Vagina (tissue), 2 donors: ENCODE measurements around the gene ZNF785. TPM values are rescaled to one million over a fixed set of nuclear protein-coding genes. Genes with fewer than 3 reads are reported as not detected.
"Not testable (repeated sequence)": the region's sequence is repeated elsewhere in the genome, so short reads cannot be mapped to it uniquely, and the experiment has no call there.

Experiments used
- DNase-seq, 2 donors: peaks; one replicate each; pipeline ENCODE4 v3.0.0-alpha.2; 2017; ENCODE audit errors: extremely low spot score in 2 of 2
- H3K27ac ChIP-seq: fragments of 200-600 bp; sonication (generic); one replicate; pipeline ENCODE4 v1.5.1; 2019
- H3K27me3 ChIP-seq: fragments of 200-600 bp; sonication (generic); one replicate; pipeline ENCODE4 v1.5.1; 2019
- H3K36me3 ChIP-seq, 2 donors: fragments of 200-600 bp; sonication (generic); one replicate each; pipeline ENCODE4 v1.5.1; 2017 to 2019
- H3K4me1 ChIP-seq: fragments of 200-600 bp; sonication (generic); one replicate; pipeline ENCODE4 v1.5.1; 2019
- H3K4me3 ChIP-seq, 2 donors: fragments of 200-600 bp; sonication (generic); 1 replicate in 1 of 2; 2 replicates in 1 of 2; pipeline ENCODE4 v1.5.1; 2016 to 2019
- H3K9me3 ChIP-seq: fragments of 200-600 bp; sonication (generic); one replicate; pipeline ENCODE4 v1.5.1; 2019
- CTCF ChIP-seq, 3 experiments: fragments of 450-650 bp in 2 of 3; fragments of 200-600 bp in 1 of 3; sonication (generic) in 1 of 3; IDR thresholded peaks; one replicate each; pipeline ENCODE4 v1.5.1; 2017 to 2019; ENCODE audit warnings: antibody characterized with exemption in 3 of 3, mild to moderate bottlenecking in 2 of 3, moderate library complexity in 2 of 3
- POLR2A ChIP-seq, 2 donors: fragments of 450-650 bp; IDR thresholded peaks; one replicate each; pipeline ENCODE4 v1.6.1; 2017; ENCODE audit warnings: antibody characterized with exemption in 2 of 2, mild to moderate bottlenecking in 2 of 2, moderate library complexity in 2 of 2
- POLR2AphosphoS5 ChIP-seq, 2 donors: sonication (generic); formaldehyde crosslinking; IDR thresholded peaks; one replicate each; pipeline ENCODE4 v1.9.0; 2017; ENCODE audit warnings: antibody characterized with exemption in 2 of 2, mild to moderate bottlenecking in 2 of 2, low read depth in 1 of 2; ENCODE audit not compliant: insufficient read depth in 1 of 2
- intact Hi-C: fragments of 100-400 bp; cut with DNase I; formaldehyde crosslinking; loops from one replicate; pipeline ENCODE4 v1.15.1; 2023
- total RNA-seq: library from RNA; depleted of rRNA; stranded (reverse); fragments of >200 nt; gene quantifications from one replicate; pipeline ENCODE4 v1.2.3, GENCODE V29; 2016

ZNF785 gene
- total RNA-seq, 1 donor from 2014 or later: 21.6 TPM

- intact Hi-C loops: no loop called here
- H3K27me3 ChIP-seq: no peaks in the 10 kb centered on the region
- TF ChIP-seq POLR2AphosphoS5 (IDR thresholded peaks at IDR 0.05; ENCODE audit: insufficient read depth in 1 of 2, low read depth in 1 of 2) (no peak), POLR2A (IDR thresholded peaks at IDR 0.05) (no peak), CTCF (IDR thresholded peaks at IDR 0.05) (no peak)
- no peaks in the 10 kb centered on the region for H3K36me3 ChIP-seq
- DNase-seq: no peak
- H3K4me3 ChIP-seq: no peak overlapping the region
- H3K4me1 ChIP-seq: peaks cover 5% of the 10 kb centered on the region
- H3K27ac ChIP-seq: no peak overlapping the region
- no peaks in the 10 kb centered on the region for H3K9me3 ChIP-seq
Observed at GRCh38 chr16:30548416-30549253, 36.9 kb downstream of the ZNF785 start.

- no peak overlapping the region for H3K4me3 ChIP-seq
- intact Hi-C loops: no loop called here
- DNase-seq: no peak
- no peaks in the 10 kb centered on the region for H3K4me1 ChIP-seq
- no peak overlapping the region for H3K27ac ChIP-seq
- no peaks in the 10 kb centered on the region for H3K27me3 ChIP-seq
- TF ChIP-seq CTCF (IDR thresholded peaks at IDR 0.05): no peak
- TF ChIP-seq POLR2AphosphoS5 (IDR thresholded peaks at IDR 0.05; ENCODE audit: insufficient read depth in 1 of 2, low read depth in 1 of 2): no peak
- H3K9me3 ChIP-seq: no peaks in the 10 kb centered on the region
- no peaks in the 10 kb centered on the region for H3K36me3 ChIP-seq
Observed at GRCh38 chr16:30546115-30546514, 39.4 kb downstream of the ZNF785 start.

- Histone ChIP-seq H3K4me3 (no peak overlapping the region), H3K4me1 (no peaks in the 10 kb centered on the region), H3K36me3 (no peaks in the 10 kb centered on the region), H3K27ac (no peak overlapping the region), H3K27me3 (no peaks in the 10 kb centered on the region), H3K9me3 (no peaks in the 10 kb centered on the region)
- intact Hi-C loops: no loop called here
- TF ChIP-seq POLR2AphosphoS5 (IDR thresholded peaks at IDR 0.05; ENCODE audit: insufficient read depth in 1 of 2, low read depth in 1 of 2) (no peak), CTCF (IDR thresholded peaks at IDR 0.05) (no peak), POLR2A (IDR thresholded peaks at IDR 0.05) (no peak)
- DNase-seq: no peak
Observed at GRCh38 chr16:30543067-30543466, 42.4 kb downstream of the ZNF785 start.

GRCh38 chr16:30541502-30542329 lies 43.8 kb downstream of the ZNF785 start:
- H3K27me3 ChIP-seq: no peaks in the 10 kb centered on the region
- TF ChIP-seq POLR2AphosphoS5 (IDR thresholded peaks at IDR 0.05; ENCODE audit: insufficient read depth in 1 of 2, low read depth in 1 of 2) (no peak), CTCF (IDR thresholded peaks at IDR 0.05) (no peak), POLR2A (IDR thresholded peaks at IDR 0.05) (no peak)
- no peaks in the 10 kb centered on the region for H3K9me3 ChIP-seq
- no peak overlapping the region for H3K27ac ChIP-seq
- H3K4me3 ChIP-seq: no peak overlapping the region
- H3K36me3 ChIP-seq: no peaks in the 10 kb centered on the region
- no peak for DNase-seq
- no peaks in the 10 kb centered on the region for H3K4me1 ChIP-seq
- intact Hi-C loops: no loop called here

GRCh38 chr16:30540916-30541464 lies 44.5 kb downstream of the ZNF785 start:
- H3K27ac ChIP-seq, intact Hi-C loops, H3K4me3 ChIP-seq: not testable (repeated sequence)

GRCh38 chr16:30539986-30540526 lies 45.4 kb downstream of the ZNF785 start:
- not testable (repeated sequence) for H3K9me3 ChIP-seq, H3K27ac ChIP-seq, H3K27me3 ChIP-seq, H3K4me3 ChIP-seq, H3K36me3 ChIP-seq, DNase-seq
- H3K4me1 ChIP-seq: peaks cover 14% of the 10 kb centered on the region
- intact Hi-C loops: loop anchor here (5.0 to 10.0 kb wide), 3 partner anchors 45 to 463 kb away; partner anchors contain the start of genes PPP4C, SEPHS2 and ZNF785

More at GRCh38 chr16:30540916-30541464, 44.5 kb downstream of the ZNF785 start:
- DNase-seq, H3K36me3 ChIP-seq, H3K9me3 ChIP-seq, H3K27me3 ChIP-seq, H3K4me1 ChIP-seq: not testable (repeated sequence)
